Prostate gland (tissue), 2 donors: ENCODE results near the gene RHBDD1.

Source experiments
- CTCF ChIP-seq, 4 experiments: fragments of 200-600 bp in 2 of 4; fragments of 450-650 bp in 2 of 4; sonication (generic) in 2 of 4; IDR thresholded peaks; 1 replicate in 3 of 4; 2 replicates in 1 of 4; pipeline ENCODE4 v1.5.1; 2016 to 2019; ENCODE audit warnings: antibody characterized with exemption in 4 of 4, mild to moderate bottlenecking in 2 of 4, moderate library complexity in 2 of 4
- POLR2A ChIP-seq: fragments of 450-650 bp; IDR thresholded peaks from one replicate; pipeline ENCODE4 v1.6.1; 2016; ENCODE audit warnings: antibody characterized with exemption, mild to moderate bottlenecking
- POLR2AphosphoS5 ChIP-seq: sonication (generic); formaldehyde crosslinking; IDR thresholded peaks from one replicate; pipeline ENCODE4 v1.6.1; 2017; ENCODE audit warnings: antibody characterized with exemption

DNA sequence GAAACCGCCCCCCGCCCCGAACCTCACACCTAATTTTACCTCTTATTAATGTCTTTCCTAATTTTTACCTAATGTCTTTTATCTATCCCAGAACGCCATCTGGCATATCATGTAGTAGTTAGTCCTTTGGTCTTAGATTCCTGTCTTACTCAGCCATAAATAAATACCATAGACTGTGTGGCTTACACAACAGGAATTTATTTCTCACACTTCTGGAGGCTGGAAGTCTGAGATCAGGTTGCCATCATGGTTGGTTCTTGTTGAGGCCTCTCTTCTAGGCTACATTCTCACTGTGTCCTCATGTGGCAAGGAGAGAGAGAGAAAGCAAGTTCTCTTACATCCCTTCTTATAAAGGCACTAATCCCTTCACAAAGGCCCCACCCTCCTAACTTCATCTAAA is 46.8 kb downstream of the RHBDD1 start:
- TF ChIP-seq CTCF (IDR thresholded peaks at IDR 0.05) (no peak), POLR2A (no peak), POLR2AphosphoS5 (no peak)
